Subcutaneous abdominal adipose tissue (tissue), 5 donors: Measurements from ENCODE around the gene ZSWIM9.

Experiments
- H3K27ac ChIP-seq: one replicate; pipeline ENCODE4 v1.7.0; 2013; ENCODE audit warnings: low read depth, mild to moderate bottlenecking, inconsistent platforms, low read length, moderate library complexity
- H3K27me3 ChIP-seq, 5 donors: one replicate each; pipeline ENCODE4 v1.7.0; 2013; ENCODE audit warnings: low read length in 5 of 5, inconsistent platforms in 1 of 5; ENCODE audit not compliant: control insufficient read depth in 5 of 5, insufficient read depth in 4 of 5
- H3K36me3 ChIP-seq, 5 donors: one replicate each; pipeline ENCODE4 v1.7.0; 2013; ENCODE audit warnings: low read length in 5 of 5; ENCODE audit not compliant: control insufficient read depth in 5 of 5, insufficient read depth in 5 of 5
- H3K4me1 ChIP-seq, 5 donors: one replicate each; pipeline ENCODE4 v1.7.0; 2013; ENCODE audit warnings: low read length in 5 of 5, mild to moderate bottlenecking in 3 of 5, moderate library complexity in 1 of 5; ENCODE audit not compliant: control insufficient read depth in 5 of 5, insufficient read depth in 5 of 5
- H3K4me3 ChIP-seq, 5 donors: one replicate each; pipeline ENCODE4 v1.7.0; 2013; ENCODE audit warnings: low read length in 5 of 5, low read depth in 1 of 5
- H3K9ac ChIP-seq, 5 donors: one replicate each; pipeline ENCODE4 v1.7.0; 2013; ENCODE audit warnings: low read length in 5 of 5, mild to moderate bottlenecking in 4 of 5, moderate library complexity in 3 of 5
- H3K9me3 ChIP-seq, 5 donors: one replicate each; pipeline ENCODE4 v1.7.0; 2013; ENCODE audit warnings: low read length in 5 of 5; ENCODE audit not compliant: control insufficient read depth in 5 of 5
- donor health status: healthy.
- donor health status: healthy.
- donor health status: healthy.
- donor health status: healthy.
- donor health status: healthy.

ZSWIM9 gene

DNA sequence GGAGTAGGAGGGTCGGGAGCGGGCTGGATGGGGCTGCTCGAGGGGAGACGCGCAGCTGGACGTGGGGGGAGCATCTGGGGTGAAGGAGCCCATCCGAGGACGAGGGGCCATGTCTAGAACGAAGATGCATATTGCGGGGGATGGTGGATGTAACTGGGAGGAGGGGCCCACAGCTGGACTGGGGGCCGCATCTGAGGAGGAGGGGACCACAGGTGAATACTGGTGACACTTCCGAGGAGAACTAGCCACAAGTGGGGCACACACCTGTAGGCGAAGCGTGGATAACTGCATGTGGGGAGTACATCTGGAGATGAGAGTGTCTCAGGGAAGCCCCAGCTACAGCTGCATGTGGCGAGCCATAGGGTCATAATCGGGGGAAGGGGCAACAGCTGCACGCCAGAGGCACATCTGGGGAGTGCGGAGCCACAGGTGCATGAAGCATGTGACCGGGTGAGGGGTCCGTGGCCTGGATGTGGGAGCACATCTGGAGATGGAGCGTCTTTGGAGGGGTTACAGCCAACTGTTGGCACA lies 402 bp downstream of the ZSWIM9 start:
- H3K27me3 ChIP-seq, result no peaks in the 10 kb centered on the region
- H3K4me1 ChIP-seq, result peaks cover 4 to 14% (median 12%) of the 10 kb centered on the region in 5 donors
- H3K4me3 ChIP-seq, result peak overlapping the region; percentile 82 to 95 (median 93)
- peaks cover 3 to 27% (median 19%) of the 10 kb centered on the region in 5 donors for H3K36me3 ChIP-seq
- peak overlapping the region; percentile 37 for H3K27ac ChIP-seq
- H3K9me3 ChIP-seq, result no peaks in the 10 kb centered on the region
- peak overlapping the region in 4 of 5 donors; percentile 81 to 93 (median 84) for H3K9ac ChIP-seq

- peak overlapping the region in 1 of 5 donors; percentile 82 for H3K4me3 ChIP-seq
- no peaks in the 10 kb centered on the region for H3K9me3 ChIP-seq
- peaks cover 3 to 27% (median 19%) of the 10 kb centered on the region in 5 donors for H3K36me3 ChIP-seq
- peak overlapping the region in 1 of 5 donors; percentile 93 for H3K9ac ChIP-seq
- H3K27me3 ChIP-seq, result no peaks in the 10 kb centered on the region
- H3K27ac ChIP-seq, result no peak overlapping the region
- H3K4me1 ChIP-seq, result peaks cover 4 to 14% (median 12%) of the 10 kb centered on the region in 5 donors
These were observed 1.2 kb downstream of the ZSWIM9 start for GRCh38 chr19:48171710-48172109.

- H3K27ac ChIP-seq, result no peak overlapping the region
These were observed 4.1 kb downstream of the ZSWIM9 start for GRCh38 chr19:48174445-48175030.

GRCh38 chr19:48175578-48175977 lies 5.1 kb downstream of the ZSWIM9 start:
- H3K27ac ChIP-seq, result no peak overlapping the region
- no peaks in the 10 kb centered on the region for H3K9me3 ChIP-seq
- peaks cover 4 to 16% (median 10%) of the 10 kb centered on the region in 5 donors for H3K4me1 ChIP-seq
- H3K36me3 ChIP-seq, result peaks cover 3 to 27% (median 19%) of the 10 kb centered on the region in 5 donors
- H3K4me3 ChIP-seq, result no peak overlapping the region
- no peak overlapping the region for H3K9ac ChIP-seq
- H3K27me3 ChIP-seq, result no peaks in the 10 kb centered on the region

More at GRCh38 chr19:48174445-48175030, 4.1 kb downstream of the ZSWIM9 start:
- Histone ChIP-seq H3K36me3 (peaks cover 3 to 27% (median 19%) of the 10 kb centered on the region in 5 donors), H3K27me3 (no peaks in the 10 kb centered on the region), H3K4me3 (no peak overlapping the region), H3K9me3 (no peaks in the 10 kb centered on the region), H3K9ac (no peak overlapping the region), H3K4me1 (peaks cover 4 to 20% (median 11%) of the 10 kb centered on the region in 5 donors)

DNA sequence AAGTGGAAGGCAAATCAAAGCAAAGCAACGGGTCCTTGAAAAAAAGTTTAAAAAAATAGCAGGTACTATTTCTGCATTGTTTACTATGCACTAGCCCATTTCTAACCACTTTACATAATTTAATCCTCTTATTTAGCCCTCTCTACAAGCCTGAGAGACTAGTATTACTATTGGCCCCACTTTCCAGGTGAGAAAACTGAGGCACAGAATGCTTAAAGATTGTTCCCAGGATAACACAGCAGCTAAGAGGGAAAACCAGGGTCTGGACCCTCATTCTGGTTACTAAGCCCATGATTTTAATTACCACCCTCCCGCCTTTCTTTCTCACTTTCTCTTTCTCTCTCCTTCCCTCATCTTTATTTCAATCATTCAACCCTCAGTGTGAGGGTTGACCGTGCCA lies 5.7 kb downstream of the ZSWIM9 start:
- no peaks in the 10 kb centered on the region for H3K27me3 ChIP-seq
- H3K27ac ChIP-seq, result no peak overlapping the region
- H3K9ac ChIP-seq, result no peak overlapping the region
- H3K9me3 ChIP-seq, result peaks cover 0 to 3% (median 3%) of the 10 kb centered on the region in 5 donors
- no peak overlapping the region for H3K4me3 ChIP-seq
- H3K4me1 ChIP-seq, result peaks cover 0 to 10% (median 4%) of the 10 kb centered on the region in 5 donors
- peaks cover 3 to 27% (median 19%) of the 10 kb centered on the region in 5 donors for H3K36me3 ChIP-seq

- peaks cover 0 to 14% (median 12%) of the 10 kb centered on the region in 5 donors for H3K9me3 ChIP-seq
- no peak overlapping the region for H3K9ac ChIP-seq
- H3K27ac ChIP-seq, result no peak overlapping the region
- no peaks in the 10 kb centered on the region for H3K27me3 ChIP-seq
- peaks cover 0 to 5% (median 0%) of the 10 kb centered on the region in 5 donors for H3K4me1 ChIP-seq
- no peak overlapping the region for H3K4me3 ChIP-seq
- peaks cover 0 to 6% (median 4%) of the 10 kb centered on the region in 5 donors for H3K36me3 ChIP-seq
These were observed 11.0 kb downstream of the ZSWIM9 start for GRCh38 chr19:48181505-48181904.

DNA sequence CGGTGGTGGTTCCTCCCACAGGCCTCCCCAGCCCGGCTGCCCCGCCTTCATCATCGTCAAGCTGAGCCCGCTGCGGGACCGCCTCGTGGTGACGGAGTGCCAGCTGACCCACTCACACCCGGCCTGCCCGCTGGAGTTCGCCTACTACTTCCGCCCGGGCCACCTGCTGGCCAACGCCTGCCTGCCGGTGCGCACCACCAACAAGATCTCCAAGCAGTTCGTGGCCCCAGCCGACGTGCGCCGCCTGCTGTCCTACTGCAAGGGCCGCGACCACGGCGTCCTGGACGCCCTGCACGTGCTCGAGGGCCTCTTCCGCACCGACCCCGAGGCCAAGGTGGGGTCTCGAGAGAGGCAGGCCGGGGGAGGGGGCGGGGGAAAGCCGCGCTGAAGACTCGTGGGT lies 12.0 kb downstream of the ZSWIM9 start:
- peaks cover 0 to 5% (median 0%) of the 10 kb centered on the region in 5 donors for H3K4me1 ChIP-seq
- no peak overlapping the region for H3K27ac ChIP-seq
- H3K36me3 ChIP-seq, result peaks cover 0 to 6% (median 4%) of the 10 kb centered on the region in 5 donors
- peaks cover 0 to 14% (median 12%) of the 10 kb centered on the region in 5 donors for H3K9me3 ChIP-seq
- H3K4me3 ChIP-seq, result no peak overlapping the region
- H3K27me3 ChIP-seq, result no peaks in the 10 kb centered on the region
- H3K9ac ChIP-seq, result no peak overlapping the region

DNA sequence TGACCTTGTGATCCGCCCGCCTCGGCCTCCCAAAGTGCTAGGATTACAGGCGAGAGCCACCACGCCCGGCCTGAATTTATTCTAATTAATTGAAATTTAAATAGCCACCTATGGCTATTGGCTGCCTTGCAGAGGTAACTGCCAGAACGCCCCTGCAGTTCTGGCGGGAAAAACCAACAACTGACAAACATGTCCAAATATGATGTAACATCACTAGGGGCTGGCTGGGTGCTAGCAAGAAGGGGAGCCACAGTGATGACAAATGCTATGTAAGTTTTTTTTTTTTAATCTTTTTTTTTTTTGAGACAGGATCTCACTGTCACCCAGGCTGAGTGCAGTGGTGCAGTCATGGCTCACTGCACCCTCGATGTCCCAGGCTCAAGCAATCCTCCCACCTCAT lies 12.9 kb downstream of the ZSWIM9 start:
- Histone ChIP-seq H3K9me3 (peaks cover 0 to 14% (median 12%) of the 10 kb centered on the region in 5 donors), H3K4me1 (peaks cover 0 to 2% (median 0%) of the 10 kb centered on the region in 5 donors), H3K9ac (no peak overlapping the region), H3K36me3 (peaks cover 0 to 12% (median 4%) of the 10 kb centered on the region in 5 donors), H3K27me3 (no peaks in the 10 kb centered on the region), H3K4me3 (no peak overlapping the region), H3K27ac (no peak overlapping the region)

GRCh38 chr19:48186015-48186414 lies 15.5 kb downstream of the ZSWIM9 start:
- no peaks in the 10 kb centered on the region for H3K27me3 ChIP-seq
- peaks cover 0 to 14% (median 6%) of the 10 kb centered on the region in 5 donors for H3K36me3 ChIP-seq
- H3K4me1 ChIP-seq, result no peaks in the 10 kb centered on the region
- H3K4me3 ChIP-seq, result no peak overlapping the region
- H3K9me3 ChIP-seq, result peaks cover 0 to 13% (median 11%) of the 10 kb centered on the region in 5 donors
- no peak overlapping the region for H3K27ac ChIP-seq
- no peak overlapping the region for H3K9ac ChIP-seq

GRCh38 chr19:48186541-48186991 lies 16.1 kb downstream of the ZSWIM9 start:
- H3K4me1 ChIP-seq, result no peaks in the 10 kb centered on the region
- no peak overlapping the region for H3K4me3 ChIP-seq
- no peaks in the 10 kb centered on the region for H3K27me3 ChIP-seq
- H3K9ac ChIP-seq, result no peak overlapping the region
- no peak overlapping the region for H3K27ac ChIP-seq
- H3K9me3 ChIP-seq, result peaks cover 0 to 7% (median 6%) of the 10 kb centered on the region in 5 donors
- peaks cover 0 to 14% (median 6%) of the 10 kb centered on the region in 5 donors for H3K36me3 ChIP-seq
